Uterus (tissue), 2 donors: ENCODE data around the gene OAT.

ENCODE experiments used
- CTCF ChIP-seq, 4 experiments: fragments of 200-600 bp in 2 of 4; fragments of 450-650 bp in 2 of 4; sonication (generic) in 2 of 4; IDR thresholded peaks; one replicate each; pipeline ENCODE4 v1.5.1; 2016 to 2019; ENCODE audit warnings: antibody characterized with exemption in 4 of 4, mild to moderate bottlenecking in 2 of 4, moderate library complexity in 1 of 4
- POLR2A ChIP-seq, 2 donors: fragments of 450-650 bp; IDR thresholded peaks; one replicate each; pipeline ENCODE4 v1.6.1; 2016; ENCODE audit warnings: antibody characterized with exemption in 2 of 2, mild to moderate bottlenecking in 1 of 2, moderate library complexity in 1 of 2

GRCh38 chr10:124409696-124410095 is 9.0 kb downstream of the OAT start:
- TF ChIP-seq CTCF (IDR thresholded peaks at IDR 0.05) (no peak), POLR2A (IDR thresholded peaks at IDR 0.05) (no peak)
